ENCODE data around the gene CCDC116. TPM values are rescaled to one million over a fixed set of nuclear protein-coding genes. Genes with fewer than 3 reads are reported as not detected.
"Not testable (repeated sequence)": the region's sequence is repeated elsewhere in the genome, so short reads cannot be mapped to it uniquely, and the experiment has no call there.

The CCDC116 gene
- total RNA-seq, 6 donors from 2014 or later = 0.26 to 4.2 (median 0.97) TPM; not detected in 2

DNA sequence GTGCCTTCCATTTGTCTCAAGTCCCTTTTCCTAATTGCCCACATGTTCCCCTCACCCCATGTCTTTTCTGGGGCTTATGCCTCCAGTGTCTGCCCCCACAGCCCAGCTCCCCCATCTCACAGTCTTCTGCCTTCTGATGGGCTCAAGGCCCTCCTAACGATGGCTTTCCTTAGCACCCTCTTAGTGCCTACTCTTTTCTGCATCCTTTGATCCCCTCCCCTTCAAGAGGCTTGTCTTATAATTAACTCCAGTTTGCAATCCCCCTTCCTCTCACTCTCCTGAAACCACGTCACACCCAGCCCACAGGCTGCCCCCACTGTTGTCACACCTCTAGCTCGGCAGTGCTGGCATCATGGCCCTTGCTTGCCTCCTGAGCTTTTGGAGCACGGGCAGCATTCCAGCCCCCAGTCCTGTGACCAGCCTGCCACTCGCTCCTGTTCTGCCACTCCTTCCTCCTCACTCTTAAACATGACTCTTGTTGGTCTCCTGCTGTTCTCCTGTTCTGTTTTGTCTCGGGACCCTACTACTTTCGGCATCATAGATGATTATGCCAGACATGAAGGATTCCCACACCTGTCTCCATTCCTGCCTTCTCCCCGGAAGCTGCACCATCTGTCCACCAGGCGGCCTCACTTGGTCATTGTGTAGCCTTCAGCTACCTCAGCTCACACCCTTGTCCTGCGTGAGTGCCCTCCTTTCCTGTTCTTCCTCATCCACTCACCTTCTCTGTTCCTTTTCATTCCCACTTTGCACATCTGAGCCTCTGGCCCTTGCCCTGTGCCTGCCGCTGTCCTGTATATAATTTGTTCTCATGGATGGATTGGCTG is 38.9 kb upstream of the CCDC116 start:
- TF ChIP-seq POLR2AphosphoS5 (IDR thresholded peaks at IDR 0.05) = no peak
- no peak for TF ChIP-seq POLR2A (IDR thresholded peaks at IDR 0.05)
- TF ChIP-seq EP300 (IDR thresholded peaks at IDR 0.05) = no peak
- TF ChIP-seq, protein P1, sequence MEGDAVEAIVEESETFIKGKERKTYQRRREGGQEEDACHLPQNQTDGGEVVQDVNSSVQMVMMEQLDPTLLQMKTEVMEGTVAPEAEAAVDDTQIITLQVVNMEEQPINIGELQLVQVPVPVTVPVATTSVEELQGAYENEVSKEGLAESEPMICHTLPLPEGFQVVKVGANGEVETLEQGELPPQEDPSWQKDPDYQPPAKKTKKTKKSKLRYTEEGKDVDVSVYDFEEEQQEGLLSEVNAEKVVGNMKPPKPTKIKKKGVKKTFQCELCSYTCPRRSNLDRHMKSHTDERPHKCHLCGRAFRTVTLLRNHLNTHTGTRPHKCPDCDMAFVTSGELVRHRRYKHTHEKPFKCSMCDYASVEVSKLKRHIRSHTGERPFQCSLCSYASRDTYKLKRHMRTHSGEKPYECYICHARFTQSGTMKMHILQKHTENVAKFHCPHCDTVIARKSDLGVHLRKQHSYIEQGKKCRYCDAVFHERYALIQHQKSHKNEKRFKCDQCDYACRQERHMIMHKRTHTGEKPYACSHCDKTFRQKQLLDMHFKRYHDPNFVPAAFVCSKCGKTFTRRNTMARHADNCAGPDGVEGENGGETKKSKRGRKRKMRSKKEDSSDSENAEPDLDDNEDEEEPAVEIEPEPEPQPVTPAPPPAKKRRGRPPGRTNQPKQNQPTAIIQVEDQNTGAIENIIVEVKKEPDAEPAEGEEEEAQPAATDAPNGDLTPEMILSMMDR (IDR thresholded peaks at IDR 0.05) = no peak
- DNase-seq = no peak
- H3K9me3 ChIP-seq = no peaks in the 10 kb centered on the region
- no peak for ATAC-seq (ENCODE audit: low FRiP score in 2 of 2)
- H3K4me3 ChIP-seq = no peak overlapping the region
- no peak overlapping the region for H3K27ac ChIP-seq
- peaks cover 17 to 43% (median 34%) of the 10 kb centered on the region in 4 donors for H3K36me3 ChIP-seq
- H3K27me3 ChIP-seq = no peaks in the 10 kb centered on the region
- peaks cover 25 to 43% (median 30%) of the 10 kb centered on the region in 4 donors for H3K4me1 ChIP-seq
- WGBS, 2 donors = 84 to 86% methylated on average over 11 of the region's 11 CpGs

DNA sequence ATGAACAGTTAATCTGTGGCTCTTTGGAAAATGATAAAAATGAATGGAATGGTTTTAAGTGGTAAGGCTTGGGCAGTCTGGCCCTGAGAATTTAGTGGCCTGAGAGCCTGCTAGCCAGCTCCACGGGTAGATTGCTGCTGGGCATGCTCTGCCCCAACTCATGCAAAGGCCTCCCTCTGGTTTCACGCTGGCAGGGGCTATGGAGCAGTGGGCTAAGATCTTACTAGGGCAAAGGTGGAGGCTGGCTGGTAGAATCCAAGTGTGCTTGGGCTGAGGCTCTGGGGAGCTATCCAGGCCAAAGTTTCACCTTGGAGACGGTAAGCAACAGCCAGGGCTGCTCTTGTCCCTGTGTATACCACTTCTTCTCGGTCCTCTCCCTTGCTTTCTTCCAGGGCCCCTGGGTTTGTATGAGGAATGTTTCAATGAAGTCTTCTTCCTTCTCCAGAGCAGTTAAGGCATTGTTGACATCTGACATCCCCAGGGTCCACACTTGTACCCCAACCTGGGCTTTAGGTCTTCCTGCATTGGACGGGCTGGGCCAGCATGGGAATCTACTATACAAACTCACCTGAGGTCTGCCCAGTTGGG is 37.6 kb upstream of the CCDC116 start:
- Histone ChIP-seq H3K27me3 (no peaks in the 10 kb centered on the region), H3K9me3 (no peaks in the 10 kb centered on the region), H3K27ac (no peak overlapping the region), H3K4me1 (peaks cover 18 to 30% (median 21%) of the 10 kb centered on the region in 4 donors), H3K36me3 (peaks cover 17 to 43% (median 34%) of the 10 kb centered on the region in 4 donors), H3K4me3 (no peak overlapping the region)
- DNase-seq (no peak), ATAC-seq (ENCODE audit: low FRiP score in 2 of 2) (no peak)
- TF ChIP-seq, protein P1 (IDR thresholded peaks at IDR 0.05) = no peak
- no peak for TF ChIP-seq EP300 (IDR thresholded peaks at IDR 0.05)
- 65 to 83% methylated on average over 3 to 5 of the region's 5 CpGs for WGBS, 2 donors

DNA sequence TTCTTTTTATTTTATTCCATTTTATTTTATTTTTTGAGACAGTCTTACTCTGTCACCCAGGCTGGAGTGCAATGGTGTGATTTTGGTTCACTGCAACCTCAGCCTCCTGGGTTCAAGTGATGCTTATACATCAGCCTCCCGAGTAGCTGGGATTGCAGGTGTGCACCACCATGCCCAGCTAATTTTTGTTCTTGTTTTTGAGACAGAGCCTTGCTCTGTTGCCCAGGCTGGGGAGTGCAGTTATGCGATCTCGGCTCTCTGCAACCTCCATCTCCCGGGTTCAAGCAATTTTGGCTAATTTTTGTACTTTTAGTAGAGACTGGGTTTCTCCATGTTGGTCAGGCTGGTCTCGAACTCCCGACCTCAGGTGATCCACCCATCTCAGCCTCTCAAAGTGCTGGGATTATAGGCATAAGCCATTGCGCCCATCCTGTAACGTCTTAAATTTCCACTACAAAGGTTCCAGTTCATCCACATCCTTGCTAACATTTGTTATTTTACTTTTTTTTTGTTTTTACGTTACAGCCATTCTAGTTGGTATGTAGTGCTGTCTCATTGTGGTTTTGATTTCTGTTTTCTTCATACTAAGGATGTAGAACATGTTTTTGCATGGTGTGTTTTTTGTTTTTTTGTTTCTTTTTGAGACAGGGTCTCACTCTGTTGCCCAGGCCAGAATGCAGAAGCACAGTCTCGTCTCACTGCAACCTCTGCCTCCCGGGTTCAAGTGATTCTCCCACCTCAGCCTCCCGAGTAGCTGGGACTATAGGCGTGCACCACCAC is 36.0 kb upstream of the CCDC116 start:
- ATAC-seq (ENCODE audit: low FRiP score in 2 of 2); DNase-seq: not testable (repeated sequence)
- 91 to 95% methylated on average over 13 of the region's 13 CpGs for WGBS, 2 donors

DNA sequence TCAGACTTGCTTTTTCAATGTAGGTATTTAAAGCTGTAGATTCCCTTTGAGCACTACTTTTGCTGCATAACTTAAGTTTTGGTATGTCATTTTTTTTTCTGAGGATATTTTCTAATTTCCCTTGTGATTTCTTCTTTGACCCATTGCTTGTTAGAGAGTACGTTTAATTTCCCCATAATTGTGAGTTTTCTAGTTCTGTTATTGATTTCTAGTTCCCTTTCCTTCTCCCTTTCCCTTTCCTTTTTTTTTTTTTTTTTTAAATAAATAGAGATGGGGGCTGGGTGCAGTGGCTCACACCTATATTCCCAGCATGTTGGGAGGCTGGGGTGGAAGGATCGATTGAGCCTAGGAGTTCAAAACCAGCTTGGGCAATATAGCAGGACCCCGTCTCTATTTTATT is 34.3 kb upstream of the CCDC116 start:
- DNase-seq = no peak
- ATAC-seq (ENCODE audit: low FRiP score in 2 of 2) = no peak
- TF ChIP-seq POLR2A (IDR thresholded peaks at IDR 0.05) (no peak), EP300 (IDR thresholded peaks at IDR 0.05) (no peak), POLR2AphosphoS5 (IDR thresholded peaks at IDR 0.05) (no peak)
- TF ChIP-seq, protein P1 (IDR thresholded peaks at IDR 0.05) = no peak
- Histone ChIP-seq H3K9me3 (no peaks in the 10 kb centered on the region), H3K4me3 (no peak overlapping the region), H3K4me1 (peaks cover 0 to 7% (median 2%) of the 10 kb centered on the region in 4 donors), H3K27ac (no peak overlapping the region), H3K36me3 (peaks cover 11 to 39% (median 27%) of the 10 kb centered on the region in 4 donors), H3K27me3 (no peaks in the 10 kb centered on the region)
- 87 to 90% methylated on average over 3 of the region's 3 CpGs for WGBS, 2 donors

More for the DNA sequence above, 36.0 kb upstream of the CCDC116 start:
- H3K27ac ChIP-seq, H3K27me3 ChIP-seq, H3K4me3 ChIP-seq, H3K9me3 ChIP-seq: not testable (repeated sequence)
- Histone ChIP-seq H3K36me3 (peaks cover 17 to 43% (median 34%) of the 10 kb centered on the region in 4 donors), H3K4me1 (peaks cover 7 to 17% (median 10%) of the 10 kb centered on the region in 4 donors)

Data from upper lobe of left lung (tissue), 6 donors.